D341Med (cell line): ENCODE measurements around the gene CALCB.

ENCODE experiments used
- DNase-seq: peaks from one replicate; pipeline ENCODE4 v3.0.0; 2012; ENCODE audit warnings: low spot score

Gene CALCB

DNA sequence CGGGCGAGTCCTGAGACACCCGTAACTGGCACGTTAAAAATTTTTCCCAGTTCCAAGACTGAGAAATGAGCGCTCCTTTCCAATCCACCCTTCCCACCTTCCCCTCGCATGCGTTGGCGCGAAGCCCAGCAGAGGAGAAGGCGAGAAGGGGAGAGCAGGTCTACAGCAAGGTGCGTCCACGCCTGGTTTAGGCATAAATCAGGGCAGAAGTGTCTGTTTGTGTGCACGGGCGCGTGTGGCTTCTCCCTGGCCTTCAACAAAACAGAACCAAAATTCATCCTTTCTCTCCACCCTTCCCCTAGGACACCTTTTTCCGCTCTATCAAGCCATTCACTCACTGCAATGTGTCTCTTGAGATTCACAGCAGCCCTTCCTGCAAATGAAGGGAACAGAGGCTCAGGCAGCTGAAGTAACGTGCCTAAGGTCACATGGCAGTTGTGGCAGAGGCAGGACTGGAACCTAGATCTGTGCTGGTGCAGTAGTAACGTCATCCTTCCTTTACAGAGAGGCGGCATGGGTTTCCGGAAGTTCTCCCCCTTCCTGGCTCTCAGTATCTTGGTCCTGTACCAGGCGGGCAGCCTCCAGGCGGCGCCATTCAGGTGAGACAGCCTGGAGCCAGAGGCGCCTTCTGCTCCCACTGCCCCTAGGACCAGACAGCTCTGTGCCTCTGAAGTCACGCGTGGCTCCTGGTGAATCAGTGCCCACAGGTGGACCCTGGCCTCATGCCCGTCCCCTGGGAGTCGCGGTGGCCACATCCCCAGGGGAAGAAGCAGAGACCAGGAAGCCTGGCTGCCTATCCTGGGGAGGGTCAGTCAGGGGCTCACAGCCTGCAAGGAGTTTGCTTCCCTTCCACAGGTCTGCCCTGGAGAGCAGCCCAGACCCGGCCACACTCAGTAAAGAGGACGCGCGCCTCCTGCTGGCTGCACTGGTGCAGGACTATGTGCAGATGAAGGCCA lies 1.1 kb downstream of the CALCB start:
- peak; percentile 70 for DNase-seq

DNA sequence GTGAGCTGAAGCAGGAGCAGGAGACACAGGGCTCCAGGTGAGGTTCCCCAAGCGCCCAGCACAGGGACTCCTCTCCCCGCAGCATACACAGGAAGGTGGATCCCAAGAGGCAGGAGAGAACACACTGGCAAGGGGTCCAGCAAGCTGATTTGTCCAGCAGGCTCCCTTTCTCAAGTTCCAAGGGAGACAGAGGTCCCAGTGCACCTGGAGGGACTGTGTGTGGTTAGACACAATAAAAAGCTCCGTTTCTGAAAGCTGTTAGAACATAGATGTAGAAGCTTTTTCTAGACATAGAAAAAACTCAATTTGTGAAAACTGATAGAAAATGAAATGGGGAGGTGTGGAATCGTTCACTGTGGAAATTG lies 1.8 kb downstream of the CALCB start:
- no peak for DNase-seq

DNA sequence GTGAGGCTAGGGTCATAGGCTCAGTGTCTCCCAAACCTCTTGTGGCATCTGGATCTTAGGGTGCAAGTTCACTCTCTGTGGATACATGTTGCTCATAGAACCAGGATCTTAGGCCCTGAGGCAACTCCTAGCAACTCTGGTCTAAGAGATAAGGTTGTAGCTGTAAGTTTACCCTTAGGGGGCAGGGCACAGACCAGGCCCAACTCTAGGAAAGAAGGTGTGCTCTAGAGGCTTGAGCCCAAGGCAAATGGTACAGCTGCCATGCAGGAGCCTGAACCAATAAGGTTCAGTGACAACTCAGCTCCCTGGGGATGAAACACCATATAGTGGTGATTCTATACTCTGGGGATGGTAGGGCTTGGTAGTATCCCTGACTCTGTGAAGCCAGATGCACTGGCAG lies 17.8 kb downstream of the CALCB start:
- no peak for DNase-seq

DNA sequence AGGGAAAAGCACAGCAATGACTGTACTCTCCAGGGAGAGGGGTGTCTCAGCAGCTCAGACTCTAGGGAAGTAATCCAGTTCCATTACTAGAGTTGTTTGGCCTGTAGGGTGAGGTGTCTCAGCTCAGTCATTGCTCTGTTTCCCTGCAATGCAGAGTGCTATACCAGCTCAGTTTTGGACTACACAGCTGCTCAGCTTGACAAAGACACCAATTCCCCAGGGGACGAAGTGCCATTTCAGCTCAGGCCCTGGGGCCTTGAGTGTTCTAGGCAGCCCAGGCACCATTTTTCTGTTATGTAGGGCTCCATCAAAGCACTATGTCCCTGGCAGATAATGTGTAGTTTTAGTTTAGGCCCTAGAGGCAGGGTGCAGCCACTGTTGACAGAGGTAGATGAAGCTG lies 18.2 kb downstream of the CALCB start:
- DNase-seq, result no peak

- DNase-seq, result no peak
These were observed 20.0 kb downstream of the CALCB start for GRCh38 chr11:15093432-15093831.

- DNase-seq, result no peak
These were observed 22.4 kb downstream of the CALCB start for GRCh38 chr11:15095736-15096228.

GRCh38 chr11:15097411-15097810 lies 24.0 kb downstream of the CALCB start:
- DNase-seq, result no peak

DNA sequence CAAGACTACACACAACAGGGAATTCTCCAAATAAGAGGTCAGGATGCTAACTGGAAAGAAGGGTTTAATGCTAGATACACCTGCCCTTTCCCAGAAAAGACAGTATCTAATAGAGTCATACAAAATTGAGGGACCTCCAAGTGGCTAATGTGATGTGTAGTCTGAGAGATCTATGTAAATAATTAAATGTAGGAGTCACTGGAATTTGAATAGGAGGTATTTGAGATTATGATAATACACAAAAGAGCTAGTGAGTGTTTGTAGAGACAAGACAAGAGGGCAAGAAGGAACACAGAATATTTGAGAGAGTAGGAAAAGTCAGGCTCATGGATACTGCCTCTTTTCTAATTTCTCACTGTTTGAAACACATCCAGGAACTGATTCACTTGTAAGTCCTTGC lies 25.9 kb downstream of the CALCB start:
- DNase-seq, result no peak

GRCh38 chr11:15101072-15101709 lies 27.8 kb downstream of the CALCB start:
- peak; percentile 78 for DNase-seq

- DNase-seq, result no peak
These were observed 30.8 kb downstream of the CALCB start for GRCh38 chr11:15104166-15104565.

GRCh38 chr11:15106201-15106965 lies 33.0 kb downstream of the CALCB start:
- DNase-seq, result no peak

DNA sequence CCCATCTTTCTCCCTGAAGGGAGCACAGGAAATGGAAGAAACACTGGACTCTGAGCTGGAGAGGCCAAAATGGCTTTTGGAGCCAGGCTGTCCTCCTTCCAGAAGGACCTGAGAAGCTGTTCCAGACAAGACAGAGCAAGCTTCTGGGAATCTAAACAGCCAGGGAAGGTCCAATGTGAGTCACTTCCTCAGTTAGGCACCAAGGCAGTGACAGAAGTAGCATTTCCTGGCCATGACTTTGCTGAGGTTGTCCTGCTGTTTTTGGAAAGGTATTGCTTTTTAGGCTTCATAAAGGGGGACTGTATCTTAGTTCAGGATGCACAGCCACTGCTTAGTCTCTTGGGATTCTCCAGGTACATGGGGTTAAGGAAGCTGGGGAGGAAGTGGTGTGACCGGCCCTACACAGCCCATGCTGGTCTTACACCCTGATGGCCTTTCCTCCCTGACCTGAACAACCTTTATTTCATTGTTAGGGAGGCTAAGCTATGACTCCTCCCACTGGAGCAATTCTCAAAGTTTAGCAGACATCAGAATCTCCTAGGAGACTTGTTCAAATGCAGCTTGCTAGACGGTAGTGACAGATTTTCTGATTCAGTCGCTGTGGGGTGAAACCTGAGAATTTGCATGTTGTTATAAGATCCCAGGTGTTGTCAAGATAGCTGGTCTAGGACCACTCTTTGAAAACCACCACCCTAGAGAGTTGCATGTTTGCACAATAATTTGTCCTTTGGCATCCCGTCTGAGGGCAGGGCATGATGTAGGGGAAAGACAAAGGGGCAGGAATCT lies 34.5 kb downstream of the CALCB start:
- no peak for DNase-seq

DNA sequence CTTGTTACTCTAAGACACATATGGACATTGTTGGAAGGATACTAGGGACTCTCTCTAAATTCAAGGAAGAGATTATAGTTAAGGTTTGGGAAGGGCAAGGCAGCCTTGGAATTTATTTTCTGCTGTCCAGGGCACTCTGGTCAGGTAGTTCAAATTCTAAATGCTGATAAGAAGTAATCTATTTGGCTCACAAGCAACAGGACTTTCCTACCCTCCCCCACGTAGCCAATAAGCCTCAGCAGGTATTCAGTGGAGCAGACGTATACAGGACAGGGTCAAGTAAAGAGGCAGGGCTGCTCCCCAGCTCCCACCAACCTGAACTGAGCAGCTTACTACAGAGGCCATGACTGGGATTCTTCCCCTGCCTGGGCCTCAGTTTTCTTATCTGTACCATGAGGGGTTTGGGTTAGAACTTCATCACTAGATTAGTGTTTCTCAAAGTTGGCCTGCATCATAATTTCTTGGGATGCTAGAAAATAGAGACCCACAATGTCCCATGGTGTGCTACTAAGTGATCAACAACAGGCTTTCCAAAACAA lies 35.3 kb downstream of the CALCB start:
- DNase-seq, result no peak

GRCh38 chr11:15109602-15110001 lies 36.2 kb downstream of the CALCB start:
- no peak for DNase-seq

DNA sequence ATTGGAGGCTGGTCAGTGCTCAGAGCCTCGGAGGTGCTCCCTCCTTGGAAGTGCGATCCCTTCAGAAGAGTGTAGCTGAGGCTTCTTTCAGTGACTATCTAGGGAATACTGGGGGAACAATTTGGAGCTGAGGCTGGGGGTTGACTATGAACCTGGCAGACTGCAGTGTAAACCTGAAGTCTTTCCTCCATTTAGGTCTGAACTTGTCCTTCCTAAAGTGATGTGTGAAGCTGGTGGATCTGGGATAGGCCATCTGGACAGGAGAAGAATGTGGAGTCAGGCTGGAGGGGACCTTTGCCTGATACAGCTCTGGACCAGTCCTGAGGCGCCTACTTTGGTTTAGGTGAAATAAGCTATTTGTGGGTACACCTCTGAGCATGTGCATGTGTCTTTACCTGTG lies 37.8 kb downstream of the CALCB start:
- no peak for DNase-seq

DNA sequence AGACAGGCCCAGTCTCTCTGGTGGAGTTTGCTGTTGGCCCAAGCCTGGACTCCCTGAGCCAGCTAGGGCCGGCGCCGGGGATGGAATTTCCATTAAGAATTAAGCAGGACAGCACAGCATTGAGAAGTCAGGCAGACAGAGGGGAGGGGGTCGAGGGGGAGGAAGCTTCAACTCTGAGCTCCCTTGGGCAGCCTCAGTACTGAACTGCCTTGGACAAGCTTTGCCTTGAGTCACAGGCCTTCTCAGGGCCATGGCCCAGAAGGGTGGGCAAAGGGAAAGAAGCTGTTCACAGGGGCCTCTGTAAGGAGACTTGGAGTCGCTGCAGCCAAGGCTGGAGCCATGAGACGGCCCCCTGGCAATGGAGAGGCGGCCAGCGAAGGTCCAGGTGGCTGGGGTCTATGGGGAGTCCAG lies 38.7 kb downstream of the CALCB start:
- no peak for DNase-seq

GRCh38 chr11:15113381-15113780 lies 40.0 kb downstream of the CALCB start:
- DNase-seq, result no peak

DNA sequence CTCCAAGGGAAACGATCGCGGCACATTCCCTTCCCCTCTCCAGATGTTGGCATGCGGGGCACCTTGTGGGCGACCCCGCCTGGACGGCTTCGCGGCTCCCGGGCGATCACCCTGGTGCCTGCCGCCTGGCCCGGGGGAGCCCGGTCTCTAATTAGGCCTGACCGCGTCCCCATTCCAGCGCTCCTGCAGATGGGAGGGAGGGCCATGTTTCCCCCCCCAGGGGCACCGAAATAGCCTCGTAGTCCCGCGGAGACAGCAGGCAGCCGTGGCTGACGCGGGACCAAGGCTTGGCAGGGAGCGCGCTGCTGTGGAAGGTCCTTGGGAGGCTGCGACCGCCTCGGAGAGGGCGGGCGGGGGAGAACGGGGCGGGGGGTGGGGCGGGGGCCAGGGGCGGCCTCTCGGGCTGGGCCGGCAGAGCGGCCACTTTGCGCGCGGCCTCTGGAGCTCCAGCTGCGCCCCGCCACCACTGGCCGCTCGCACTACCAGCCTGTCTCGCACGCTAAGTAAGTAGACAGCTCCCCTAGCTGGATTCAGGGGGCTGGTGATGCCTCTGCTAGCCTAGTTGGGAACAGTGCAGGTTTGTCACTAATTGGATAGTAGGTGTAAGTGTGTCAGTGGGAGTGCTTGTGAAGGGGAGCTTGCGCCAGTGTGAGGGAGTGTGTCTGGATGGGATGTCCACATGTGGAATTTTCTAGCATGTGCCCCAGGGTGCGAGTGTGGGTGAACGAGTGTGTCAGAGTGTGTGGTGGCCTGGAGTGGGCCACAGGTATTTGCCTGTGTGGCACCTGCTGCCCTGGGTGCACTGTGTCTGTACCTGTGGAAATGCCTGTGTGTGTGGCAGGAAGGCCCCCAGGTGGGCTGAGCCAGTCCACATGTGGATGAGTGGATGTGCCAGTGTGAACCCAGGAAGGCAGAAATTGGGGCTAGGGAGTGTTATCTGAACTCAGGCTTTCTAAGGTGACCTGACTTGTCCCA lies 41.4 kb downstream of the CALCB start, which contains the start of gene INSC:
Gene INSC, plus strand, starts transcription at position 423 of the 975 bp plus-strand sequence. CDS start 34,252 bp downstream, outside the sequence.
- peak; percentile 26 for DNase-seq

GRCh38 chr11:15115686-15116085 lies 42.3 kb downstream of the CALCB start:
- DNase-seq, result no peak

DNA sequence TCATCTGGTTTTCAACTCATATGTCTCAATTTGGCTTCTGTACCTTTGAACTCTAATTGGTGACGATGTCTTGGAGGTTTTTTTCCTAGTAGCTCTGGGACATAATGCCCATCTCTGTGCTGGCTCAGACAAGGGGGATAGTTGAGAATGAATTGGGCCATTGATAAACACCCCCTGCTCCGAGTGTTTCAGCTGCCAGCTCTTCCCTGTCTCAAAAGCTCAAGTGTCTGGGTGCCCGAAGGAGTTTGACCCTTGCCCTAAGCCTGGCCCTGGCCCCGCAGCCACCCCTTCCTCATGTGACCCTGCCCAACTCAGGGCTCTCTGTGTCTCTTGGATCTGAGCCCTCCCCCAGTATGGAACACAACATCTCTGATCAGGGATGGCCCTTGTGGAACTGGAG lies 44.4 kb downstream of the CALCB start:
- DNase-seq, result no peak
